ENCODE measurements around the gene PLA2G2C.

Gene PLA2G2C

GRCh38 chr1:20183616-20184271 lies 2.6 kb downstream of the PLA2G2C start:
- DNase-seq (ENCODE audit: low read depth): no peak

- DNase-seq (ENCODE audit: low read depth): no peak
These were observed 3.3 kb downstream of the PLA2G2C start for GRCh38 chr1:20183035-20183434.

DNA sequence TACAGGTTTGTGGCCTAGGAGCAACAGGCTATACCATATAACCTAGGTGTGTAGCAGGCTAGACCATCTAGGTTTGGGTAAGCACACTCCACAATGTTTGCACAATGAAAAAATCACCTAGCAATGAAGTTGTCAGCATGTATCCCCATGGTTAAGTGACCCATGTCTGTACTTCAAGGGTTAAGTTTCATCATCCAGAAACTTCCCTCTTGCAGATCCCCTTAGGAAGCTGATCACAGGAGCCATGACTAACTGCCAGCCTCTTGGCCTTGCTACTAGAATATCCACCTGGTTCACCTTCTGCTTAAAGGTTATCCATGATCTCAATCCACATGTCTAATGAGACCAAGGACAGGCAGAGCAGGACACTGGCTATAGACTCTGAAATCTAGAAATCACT lies 3.9 kb downstream of the PLA2G2C start:
- DNase-seq (ENCODE audit: low read depth): no peak

- DNase-seq (ENCODE audit: low read depth): no peak
These were observed 5.5 kb downstream of the PLA2G2C start for GRCh38 chr1:20180844-20181207.

GRCh38 chr1:20180129-20180843 lies 6.0 kb downstream of the PLA2G2C start:
- DNase-seq (ENCODE audit: low read depth): no peak

DNA sequence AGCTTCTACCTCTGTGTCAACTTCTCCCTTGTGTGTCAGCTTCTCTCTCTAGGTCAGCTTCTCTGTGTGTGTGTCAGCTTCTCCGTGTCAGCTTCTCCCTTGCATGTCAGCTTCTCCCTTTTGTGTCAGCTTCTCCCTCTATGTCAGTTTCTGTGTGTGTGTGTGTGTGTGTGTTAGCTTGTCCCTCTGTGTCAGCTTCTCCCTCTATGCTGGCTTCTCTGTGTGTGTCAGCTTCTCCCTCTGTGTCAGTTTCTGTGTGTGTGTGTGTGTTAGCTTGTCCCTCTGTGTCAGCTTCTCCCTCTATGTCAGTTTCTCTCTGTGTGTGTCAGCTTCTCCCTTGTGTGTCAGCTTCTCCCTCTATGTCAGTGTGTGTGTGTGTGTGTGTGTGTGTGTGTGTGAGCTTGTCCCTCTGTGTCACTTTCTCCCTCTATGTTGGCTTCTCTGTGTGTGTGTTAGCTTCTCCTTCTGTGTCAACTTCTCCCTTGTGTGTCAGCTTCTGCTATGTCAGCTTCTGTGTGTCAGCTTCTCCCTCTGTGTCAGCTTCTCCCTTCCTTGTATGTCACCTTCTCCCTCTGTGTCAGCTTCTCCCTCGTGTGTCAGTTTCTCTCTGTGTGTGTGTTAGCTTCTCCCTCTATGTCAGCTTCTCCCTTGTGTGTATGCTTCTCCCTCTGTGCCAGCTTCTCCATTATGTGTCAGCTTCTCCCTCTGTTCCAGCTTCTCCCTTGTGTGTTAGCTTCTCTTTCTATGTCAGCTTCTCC lies 6.8 kb downstream of the PLA2G2C start:
- DNase-seq (ENCODE audit: low read depth): no peak

DNA sequence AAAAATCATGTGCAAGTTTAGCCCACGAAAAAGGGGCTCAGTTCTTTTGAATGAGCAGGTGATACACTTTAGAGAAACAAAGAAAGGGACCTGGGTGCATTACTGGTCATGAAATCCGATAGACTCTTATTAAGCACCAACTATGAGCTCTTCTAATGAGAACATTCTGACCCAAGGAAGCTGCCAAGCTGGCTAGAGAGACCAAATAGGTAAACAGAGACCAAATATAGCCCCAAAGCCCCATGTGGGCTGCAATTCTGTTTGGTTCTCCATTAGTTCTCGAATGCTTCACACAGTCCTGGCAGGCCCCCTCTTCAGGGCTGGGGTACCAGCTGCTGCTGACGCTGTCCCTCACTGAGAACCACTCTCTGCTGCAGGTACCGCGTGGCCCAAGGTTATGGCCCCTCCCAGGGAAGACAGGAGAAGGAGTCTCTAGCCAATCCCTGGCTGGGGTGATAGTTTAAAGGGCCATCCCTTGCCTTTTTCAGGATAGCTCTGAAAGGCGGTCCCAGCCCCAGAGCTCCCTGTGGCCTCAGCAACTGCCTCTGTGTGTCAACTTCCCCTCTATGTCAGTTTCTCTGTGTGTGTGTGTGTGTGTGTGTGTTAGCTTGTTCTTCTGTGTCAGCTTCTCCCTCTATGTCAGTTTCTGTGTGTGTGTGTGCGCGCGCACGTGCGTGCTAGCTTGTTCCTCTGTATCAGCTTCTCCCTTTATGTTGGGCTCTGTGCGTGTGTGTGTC lies 7.5 kb downstream of the PLA2G2C start:
- DNase-seq (ENCODE audit: low read depth): no peak

DNA sequence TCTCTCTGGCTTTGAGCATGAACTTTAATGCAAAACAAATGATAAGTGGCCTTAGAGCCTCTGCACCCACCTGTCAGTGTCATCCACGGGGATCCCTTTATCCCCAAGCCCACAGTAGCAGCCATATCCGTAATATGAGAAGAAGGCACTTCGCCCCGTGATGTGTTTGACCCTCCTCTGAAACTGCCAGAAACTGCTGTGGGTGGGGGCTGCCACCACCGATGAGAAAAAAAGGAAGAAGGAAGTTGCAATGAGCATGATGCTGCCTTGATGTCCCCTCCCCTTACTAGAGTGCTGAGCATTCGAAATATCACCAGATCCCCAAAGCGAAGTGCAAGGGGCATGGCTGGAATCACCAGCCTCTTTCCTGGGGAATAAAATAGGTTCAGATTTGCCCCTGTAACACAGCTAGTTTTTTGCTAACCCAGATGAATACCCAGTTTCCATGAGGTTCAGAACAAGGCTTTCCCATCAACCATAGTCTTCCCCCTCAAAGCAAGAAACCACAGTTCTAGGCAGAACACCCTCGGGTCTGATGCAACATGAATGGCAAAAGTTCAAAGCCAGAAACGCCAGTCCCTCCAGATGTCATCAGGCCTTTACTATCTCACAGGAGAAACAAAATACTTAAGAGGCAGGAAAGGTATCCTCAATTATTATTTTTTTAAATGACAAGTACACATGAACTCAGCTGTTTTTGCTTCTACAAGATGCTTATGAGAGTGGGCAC lies 11.2 kb downstream of the PLA2G2C start:
- DNase-seq (ENCODE audit: low read depth): no peak

DNA sequence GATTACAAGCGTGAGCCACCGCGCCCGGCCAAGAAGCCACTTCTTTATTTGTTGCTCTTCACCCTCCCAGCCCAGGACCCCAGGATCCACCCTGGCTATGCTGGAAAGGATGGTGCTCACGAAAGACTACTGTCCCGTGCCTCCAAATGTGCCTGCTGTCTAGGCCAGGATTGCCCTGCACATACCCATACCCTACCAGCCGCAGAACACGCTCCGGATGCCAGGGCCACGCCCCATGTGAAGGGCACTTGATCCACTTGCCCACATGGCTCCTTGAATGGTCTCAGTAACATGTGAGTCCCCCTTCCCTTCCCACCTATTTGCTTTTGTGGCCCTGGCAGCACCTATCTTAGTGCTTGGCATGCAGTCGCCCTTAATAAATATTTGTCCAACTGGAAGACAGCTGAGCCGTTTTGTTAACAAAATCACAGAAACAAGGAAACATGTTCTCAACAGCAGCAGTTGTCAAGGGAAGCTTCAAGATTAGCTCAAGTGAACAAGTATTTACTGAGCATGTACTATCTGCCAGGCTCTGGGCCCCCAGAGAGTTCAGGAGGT lies 14.2 kb downstream of the PLA2G2C start:
- no peak for DNase-seq (ENCODE audit: low read depth)

GRCh38 chr1:20169932-20170331 lies 16.4 kb downstream of the PLA2G2C start:
- no peak for DNase-seq (ENCODE audit: low read depth)

GRCh38 chr1:20168564-20169491 lies 17.5 kb downstream of the PLA2G2C start:
- DNase-seq (ENCODE audit: low read depth): no peak

- no peak for DNase-seq (ENCODE audit: low read depth)
These were observed 19.2 kb downstream of the PLA2G2C start for GRCh38 chr1:20167126-20167525.

- DNase-seq (ENCODE audit: low read depth): no peak
These were observed 20.3 kb downstream of the PLA2G2C start for GRCh38 chr1:20166051-20166450.

DNA sequence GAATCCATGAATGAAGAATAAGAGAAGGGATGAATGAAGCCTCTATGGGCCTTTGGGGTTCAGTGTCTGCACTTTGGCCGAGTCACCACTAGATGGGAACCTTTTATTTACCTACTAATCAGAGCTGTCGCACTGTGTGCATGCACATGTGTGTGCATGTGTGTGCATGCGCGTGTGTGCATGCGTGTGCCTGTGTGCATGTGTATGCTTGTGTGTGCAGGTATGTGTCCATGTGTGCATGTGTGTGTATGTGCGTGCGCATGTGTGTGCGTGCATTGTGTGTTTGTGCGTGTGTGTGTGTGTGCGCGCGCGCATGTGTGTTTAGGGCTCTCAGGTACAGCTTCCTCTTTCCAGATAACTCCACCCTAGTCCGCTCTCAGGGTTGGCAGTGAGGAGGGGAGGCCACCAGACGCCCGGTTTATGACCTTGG lies 20.8 kb downstream of the PLA2G2C start:
- no peak for DNase-seq (ENCODE audit: low read depth)

DNA sequence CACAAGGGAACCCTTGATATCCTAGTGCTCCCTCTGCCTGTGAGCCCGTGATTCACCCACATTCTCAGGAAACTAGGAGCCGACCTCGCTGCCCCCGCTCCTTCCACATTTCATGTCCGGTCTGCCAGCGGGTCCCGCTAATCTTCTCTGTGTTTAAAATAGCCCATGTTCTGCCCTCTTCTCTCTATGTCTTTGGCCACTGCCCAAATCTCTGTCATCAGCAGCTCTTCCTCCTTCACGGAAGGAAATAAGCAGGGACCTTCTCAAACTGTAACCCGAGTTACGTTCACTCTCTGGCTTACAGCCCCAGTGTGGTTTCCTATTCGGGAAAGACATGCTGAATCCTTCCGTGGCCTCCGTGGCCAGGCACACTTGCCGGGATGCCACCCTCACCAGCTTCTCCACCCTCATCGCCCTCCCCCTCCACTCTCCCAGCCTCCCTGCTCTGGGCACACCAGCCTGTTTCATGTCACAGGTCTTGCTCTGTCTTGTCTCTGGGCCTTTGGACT lies 21.6 kb downstream of the PLA2G2C start:
- DNase-seq (ENCODE audit: low read depth): no peak

DNA sequence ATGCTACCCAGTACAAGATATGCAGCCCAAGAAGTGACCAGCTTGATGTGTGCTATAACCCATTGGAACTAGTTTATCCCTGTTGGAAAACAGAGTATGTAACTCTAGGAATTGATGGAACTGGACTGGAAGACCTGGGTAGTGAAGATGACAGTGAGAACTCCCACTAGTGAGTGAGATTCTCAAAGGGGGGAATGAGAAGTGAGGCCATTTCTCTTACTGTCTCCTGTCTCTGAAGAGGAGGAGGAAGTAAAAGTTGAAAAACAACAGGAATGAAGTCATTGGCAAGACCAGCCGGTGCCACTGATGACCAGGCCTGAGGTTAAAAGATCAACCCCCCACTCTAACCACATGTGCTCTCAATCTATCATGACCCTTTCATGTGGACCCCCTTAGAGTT lies 26.3 kb downstream of the PLA2G2C start:
- DNase-seq (ENCODE audit: low read depth): no peak

GRCh38 chr1:20158358-20159070 lies 27.8 kb downstream of the PLA2G2C start:
- DNase-seq (ENCODE audit: low read depth): no peak

- no peak for DNase-seq (ENCODE audit: low read depth)
These were observed 32.0 kb downstream of the PLA2G2C start for GRCh38 chr1:20154301-20154831.

- DNase-seq (ENCODE audit: low read depth): no peak
These were observed 33.3 kb downstream of the PLA2G2C start for GRCh38 chr1:20153000-20153418.

Data from T follicular helper cell (primary cell).